ENCODE data around the gene SS18L1.

DNA sequence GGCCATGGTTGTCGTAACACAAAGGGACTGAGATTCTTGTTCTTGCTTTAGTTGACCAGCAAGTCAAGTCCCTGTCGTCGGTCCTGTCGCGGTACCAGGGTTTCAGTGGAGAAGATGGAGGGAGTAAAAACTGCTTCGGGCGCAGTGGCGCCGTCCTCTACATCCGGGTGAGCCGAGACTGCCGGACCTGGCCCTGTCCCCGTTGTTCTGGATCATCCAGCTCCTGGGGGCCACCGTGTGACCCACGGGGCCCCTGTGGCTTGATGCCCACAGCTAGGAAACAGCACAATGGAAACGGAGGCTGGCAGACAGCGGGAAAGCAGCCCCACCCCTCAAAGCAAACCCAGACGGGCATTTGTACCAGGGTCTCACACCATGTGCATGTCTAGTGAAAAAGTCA lies 54.2 kb downstream of the SS18L1 start:
- TF ChIP-seq CTCF (IDR thresholded peaks at IDR 0.05), result no peak
- no peak for TF ChIP-seq POLR2A (IDR thresholded peaks at IDR 0.05)
